Measurements from ENCODE around the gene MACROD1.

- TF ChIP-seq CTCF (IDR thresholded peaks at IDR 0.05; ENCODE audit: poor library complexity) (no peak), EZH2 (IDR thresholded peaks at IDR 0.05; ENCODE audit: borderline replicate concordance) (no peak), EZH2phosphoT487 (IDR thresholded peaks at IDR 0.05; ENCODE audit: low read depth, severe bottlenecking, unreplicated experiment) (no peak)
Measured at GRCh38 chr11:63958008-63958407, 207.9 kb downstream of the MACROD1 start.

Data from hepatocyte (in vitro differentiated cells).